CD8-positive, alpha-beta memory T cell (primary cell): ENCODE measurements around the gene NOP9. TPM values are rescaled to one million over a fixed set of nuclear protein-coding genes. Genes with fewer than 3 reads are reported as not detected.
A peak's percentile ranks its signal among the peaks of the same experiment; 100 is the strongest.

ENCODE experiments used
- CTCF ChIA-PET: fragments of 350-600 bp; sonication (Branson Sonifier 250); formaldehyde crosslinking; loops from one replicate; lab custom pipeline; 2021; ENCODE audit warnings: antibody characterized with exemption; lab: Charles Lee
- POLR2A ChIA-PET: fragments of 350-600 bp; sonication (Branson Sonifier 250); formaldehyde crosslinking; loops from one replicate; lab custom pipeline; 2021; ENCODE audit warnings: antibody characterized with exemption; lab: Charles Lee
- DNase-seq, 5 donors: peaks; one replicate each; pipeline versions ENCODE4 v3.0.0 to v3.0.0-alpha.2; 2020 to 2022; ENCODE audit warnings: mixed read lengths in 1 of 5
- H3K27ac ChIP-seq: one replicate; pipeline ENCODE4 v1.7.0; 2013; ENCODE audit warnings: low read depth, mild to moderate bottlenecking, low read length, moderate library complexity
- H3K27me3 ChIP-seq: 2 replicates; pipeline ENCODE4 v1.7.0; 2013; ENCODE audit warnings: low read length, mild to moderate bottlenecking; ENCODE audit not compliant: insufficient read depth, poor library complexity, severe bottlenecking
- H3K36me3 ChIP-seq: 2 replicates; pipeline ENCODE4 v1.7.0; 2013; ENCODE audit warnings: mild to moderate bottlenecking, low read length, moderate library complexity; ENCODE audit not compliant: insufficient read depth
- H3K4me1 ChIP-seq: 2 replicates; pipeline ENCODE4 v1.7.0; 2013; ENCODE audit warnings: mild to moderate bottlenecking, low read length, moderate library complexity; ENCODE audit not compliant: insufficient read depth
- H3K4me3 ChIP-seq: 2 replicates; pipeline ENCODE4 v1.7.0; 2013; ENCODE audit warnings: mild to moderate bottlenecking, low read length
- H3K9me3 ChIP-seq: 2 replicates; pipeline ENCODE4 v1.7.0; 2013; ENCODE audit warnings: mild to moderate bottlenecking, low read length
- H3K27ac Mint-ChIP-seq, 8 donors: one replicate each; pipeline ENCODE4 v1.8.0; 2020 to 2021; ENCODE audit warnings: mixed read lengths in 8 of 8, mild to moderate bottlenecking in 6 of 8, inconsistent platforms in 3 of 8, moderate library complexity in 3 of 8
- H3K27me3 Mint-ChIP-seq, 2 donors: one replicate each; pipeline ENCODE4 v1.8.0; 2020 to 2021; ENCODE audit warnings: mixed read lengths in 2 of 2, mild to moderate bottlenecking in 1 of 2, moderate library complexity in 1 of 2
- H3K36me3 Mint-ChIP-seq, 3 donors: one replicate each; pipeline ENCODE4 v1.8.0; 2020 to 2021; ENCODE audit warnings: mixed read lengths in 3 of 3, inconsistent platforms in 1 of 3, mild to moderate bottlenecking in 1 of 3
- H3K4me1 Mint-ChIP-seq, 3 donors: one replicate each; pipeline ENCODE4 v1.8.0; 2020 to 2021; ENCODE audit warnings: mixed read lengths in 3 of 3, inconsistent platforms in 1 of 3, mild to moderate bottlenecking in 1 of 3
- H3K4me3 Mint-ChIP-seq, 7 donors: one replicate each; pipeline ENCODE4 v1.8.0; 2020 to 2021; ENCODE audit warnings: mixed read lengths in 7 of 7, mild to moderate bottlenecking in 6 of 7, moderate library complexity in 4 of 7, inconsistent platforms in 2 of 7
- H3K9me3 Mint-ChIP-seq, 5 donors: one replicate each; pipeline ENCODE4 v1.8.0; 2020 to 2022; ENCODE audit warnings: mixed read lengths in 5 of 5, mild to moderate bottlenecking in 3 of 5, moderate library complexity in 2 of 5, inconsistent platforms in 1 of 5
- polyA plus RNA-seq: library from polyadenylated mRNA; unstranded; fragments of 300-500 nt; fragmentation: Illumina TruSeq; gene quantifications from one replicate; pipeline ENCODE4 v1.2.3, GENCODE V29; 2021
- total RNA-seq, 2 experiments: library from RNA; stranded (reverse); gene quantifications; one replicate each; pipeline ENCODE4 v1.2.3, GENCODE V29; 2021

Gene NOP9
- total and polyA plus RNA-seq, 3 experiments from 2014 or later: 2.1 to 47.1 (median 44.1) TPM

DNA sequence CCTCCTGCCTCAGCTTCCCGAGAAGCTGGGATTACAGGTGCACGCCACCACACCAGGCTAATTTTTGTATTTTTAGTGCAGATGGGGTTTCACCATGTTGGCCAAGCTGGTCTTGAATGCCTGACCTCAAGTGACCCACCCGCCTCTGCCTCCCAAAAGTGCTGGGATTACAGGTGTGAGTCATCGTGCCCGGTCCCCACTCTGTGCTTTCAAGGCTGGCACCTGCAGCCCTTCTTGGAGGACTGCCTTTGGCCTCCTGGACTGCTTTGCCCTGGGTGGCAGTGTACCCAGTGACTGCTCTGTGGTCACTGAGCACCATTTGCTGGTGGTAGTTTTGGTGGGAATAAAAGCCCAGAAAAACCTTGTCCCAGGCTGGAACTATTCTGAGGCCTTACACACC is 12.7 kb upstream of the NOP9 start:
- H3K9me3 ChIP-seq: no peaks in the 10 kb centered on the region
- no peaks in the 10 kb centered on the region for H3K9me3 Mint-ChIP-seq
- H3K27me3 ChIP-seq: no peaks in the 10 kb centered on the region
- H3K27ac Mint-ChIP-seq: peak overlapping the region in 1 of 8 donors; percentile 10
- no peaks in the 10 kb centered on the region for H3K4me1 ChIP-seq
- H3K27me3 Mint-ChIP-seq: peaks cover 0 to 2% of the 10 kb centered on the region in 2 donors
- POLR2A ChIA-PET: no interaction called here
- DNase-seq: no peak
- peaks cover 0 to 15% (median 1%) of the 10 kb centered on the region in 3 donors for H3K4me1 Mint-ChIP-seq
- H3K36me3 Mint-ChIP-seq: peaks cover 0 to 29% (median 14%) of the 10 kb centered on the region in 3 donors
- H3K4me3 ChIP-seq: no peak overlapping the region
- peaks cover 21% of the 10 kb centered on the region for H3K36me3 ChIP-seq
- CTCF ChIA-PET: interaction anchor here (1.7 kb wide), 1 partner anchor 15 kb away, joined by 5 read pairs; the partner anchor contains the start of gene RABGGTA
- no peak overlapping the region for H3K4me3 Mint-ChIP-seq
- H3K27ac ChIP-seq: no peak overlapping the region

DNA sequence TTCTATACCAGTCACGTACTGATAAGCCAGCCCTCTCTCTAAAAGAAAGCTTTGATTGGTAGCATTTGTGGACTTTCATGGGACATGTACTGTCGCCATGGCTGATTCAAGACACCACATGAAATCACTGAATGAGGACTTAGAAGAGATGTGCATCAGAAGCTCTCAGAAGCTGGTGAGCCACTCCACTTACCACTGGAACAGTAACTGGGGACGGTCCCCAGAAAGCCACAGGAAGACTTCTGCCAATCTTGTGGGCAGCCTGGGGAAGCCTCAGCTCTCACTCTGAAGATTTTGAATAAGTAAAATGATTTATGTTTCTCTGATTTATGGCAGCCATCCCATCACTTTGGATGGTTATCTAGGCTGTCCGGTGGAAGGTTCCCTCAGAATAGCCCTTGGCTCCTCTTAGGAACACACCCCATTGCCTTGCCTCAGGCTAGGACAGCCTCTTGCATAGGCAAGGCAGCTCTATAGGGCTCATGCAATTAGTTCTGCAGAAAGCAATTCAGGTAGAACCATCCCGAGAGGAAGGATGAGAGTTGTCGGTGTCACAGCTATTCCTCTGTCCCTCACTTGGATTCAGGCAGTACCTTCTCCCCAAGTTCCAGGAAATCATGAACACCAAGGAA is 9.9 kb upstream of the NOP9 start:
- CTCF ChIA-PET: interaction anchor here (1.1 to 4.5 kb wide), 4 partner anchors 10 to 45 kb away, joined by 3 to 33 read pairs (median 4); partner anchors contain the start of genes CIDEB, DHRS1, NOP9 and TINF2

GRCh38 chr14:24290746-24291145 is 8.9 kb upstream of the NOP9 start:
- Mint-ChIP-seq H3K36me3 (peaks cover 0 to 58% (median 18%) of the 10 kb centered on the region in 3 donors), H3K27ac (peak overlapping the region in 2 of 8 donors; percentile 14 to 66), H3K27me3 (peaks cover 0 to 2% of the 10 kb centered on the region in 2 donors), H3K4me3 (no peak overlapping the region), H3K4me1 (peaks cover 0 to 15% (median 1%) of the 10 kb centered on the region in 3 donors), H3K9me3 (no peaks in the 10 kb centered on the region)
- H3K27me3 ChIP-seq: no peaks in the 10 kb centered on the region
- ChIA-PET CTCF (interaction anchor here (1.8 to 4.5 kb wide), 2 partner anchors 9 to 46 kb away, joined by 6 to 33 read pairs; partner anchors contain the start of genes DHRS1, NOP9 and TINF2), POLR2A (no interaction called here)
- no peak overlapping the region for H3K27ac ChIP-seq
- H3K36me3 ChIP-seq: peaks cover 32% of the 10 kb centered on the region
- no peaks in the 10 kb centered on the region for H3K4me1 ChIP-seq
- DNase-seq: no peak
- H3K9me3 ChIP-seq: no peaks in the 10 kb centered on the region
- H3K4me3 ChIP-seq: no peak overlapping the region

More for the DNA sequence above, 9.9 kb upstream of the NOP9 start:
- Mint-ChIP-seq H3K27ac (peak overlapping the region in 3 of 8 donors; percentile 15 to 73 (median 50)), H3K36me3 (peaks cover 0 to 48% (median 14%) of the 10 kb centered on the region in 3 donors), H3K4me1 (peaks cover 0 to 15% (median 1%) of the 10 kb centered on the region in 3 donors), H3K9me3 (no peaks in the 10 kb centered on the region), H3K27me3 (peaks cover 0 to 2% of the 10 kb centered on the region in 2 donors), H3K4me3 (no peak overlapping the region)
- Histone ChIP-seq H3K9me3 (no peaks in the 10 kb centered on the region), H3K27me3 (no peaks in the 10 kb centered on the region), H3K27ac (no peak overlapping the region), H3K36me3 (peaks cover 29% of the 10 kb centered on the region), H3K4me3 (no peak overlapping the region), H3K4me1 (no peaks in the 10 kb centered on the region)
- no peak for DNase-seq
- POLR2A ChIA-PET: no interaction called here

DNA sequence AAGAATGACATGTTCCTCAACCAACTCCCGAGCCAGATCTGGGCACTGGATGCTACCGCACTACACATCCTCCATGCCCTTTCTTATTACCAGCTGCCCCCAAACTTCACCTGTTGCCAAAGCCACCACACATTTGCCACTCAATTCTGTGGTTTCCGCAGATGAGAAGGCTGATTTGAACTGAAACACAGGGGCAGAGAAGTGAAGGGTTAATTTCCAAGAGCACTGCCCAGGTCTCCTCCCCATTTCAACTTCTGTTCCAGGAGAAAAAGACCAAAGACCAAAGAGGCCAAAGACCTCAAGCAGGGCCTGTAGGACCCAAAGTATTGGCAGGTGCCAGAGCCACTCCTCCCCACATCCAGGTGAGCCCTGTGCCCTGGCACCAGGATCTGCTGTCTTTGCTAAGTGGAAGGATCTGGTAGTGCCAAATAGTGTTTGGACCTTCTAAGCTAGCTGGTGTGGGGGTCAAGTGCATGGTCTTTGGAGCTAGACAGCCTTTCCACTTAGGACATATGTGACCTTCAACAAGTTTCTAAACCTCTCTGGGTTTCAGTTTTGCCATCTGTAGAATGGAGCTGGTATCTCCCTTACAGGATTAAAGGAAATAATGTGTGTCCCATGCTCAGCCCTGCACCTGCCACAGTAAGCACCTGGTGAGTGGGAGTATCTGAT is 8.1 kb upstream of the NOP9 start:
- ChIA-PET POLR2A (no interaction called here), CTCF (interaction anchor here (1.2 to 4.5 kb wide), 4 partner anchors 8 to 47 kb away, joined by 3 to 33 read pairs (median 8); partner anchors contain the start of genes CIDEB, DHRS1, LTB4R2 and NOP9)
- Histone ChIP-seq H3K36me3 (peaks cover 39% of the 10 kb centered on the region), H3K27me3 (no peaks in the 10 kb centered on the region), H3K4me3 (no peak overlapping the region), H3K27ac (no peak overlapping the region), H3K9me3 (no peaks in the 10 kb centered on the region), H3K4me1 (peaks cover 2% of the 10 kb centered on the region)
- Mint-ChIP-seq H3K4me1 (peaks cover 2 to 22% (median 3%) of the 10 kb centered on the region in 3 donors), H3K4me3 (no peak overlapping the region), H3K36me3 (peaks cover 3 to 67% (median 16%) of the 10 kb centered on the region in 3 donors), H3K9me3 (no peaks in the 10 kb centered on the region), H3K27ac (peak overlapping the region in 1 of 8 donors; percentile 36), H3K27me3 (no peaks in the 10 kb centered on the region)
- DNase-seq: no peak

DNA sequence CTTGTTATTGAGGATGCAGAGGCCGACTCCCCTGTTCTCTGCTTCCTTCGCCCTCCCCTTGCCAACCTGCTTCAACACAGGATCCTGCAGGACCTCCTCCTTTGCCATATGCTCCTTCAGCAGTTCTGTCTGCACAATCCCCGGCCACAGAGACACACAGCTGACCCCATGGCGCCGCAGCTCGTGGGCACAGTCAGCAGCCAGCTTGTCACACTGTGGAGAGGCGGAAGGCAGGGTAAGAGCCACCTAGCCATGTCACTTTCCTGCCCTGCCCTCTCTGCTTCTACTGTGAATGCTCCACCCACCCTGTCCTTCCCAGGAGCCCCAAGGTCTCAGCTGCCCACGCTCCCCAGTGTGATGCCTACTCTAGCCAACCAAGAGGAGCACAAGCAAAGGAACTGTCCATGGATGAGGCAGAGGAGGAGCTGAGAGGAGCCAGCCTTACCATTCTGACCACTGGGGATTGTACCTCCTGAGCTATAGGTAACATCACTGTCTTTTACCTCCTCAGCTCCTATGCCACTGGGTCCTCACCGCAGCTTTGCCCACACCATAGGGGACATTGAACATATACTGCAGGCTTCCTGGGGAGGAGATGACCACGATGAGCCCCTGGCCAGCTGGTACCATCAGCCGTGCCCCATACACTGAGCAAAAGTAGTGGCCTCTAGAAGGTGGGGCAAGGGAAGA is 7.4 kb upstream of the NOP9 start:
- Histone ChIP-seq H3K27ac (no peak overlapping the region), H3K4me3 (no peak overlapping the region), H3K9me3 (no peaks in the 10 kb centered on the region), H3K27me3 (no peaks in the 10 kb centered on the region), H3K4me1 (peaks cover 8% of the 10 kb centered on the region), H3K36me3 (peaks cover 39% of the 10 kb centered on the region)
- Mint-ChIP-seq H3K27ac (peak overlapping the region in 1 of 8 donors; percentile 81), H3K27me3 (no peaks in the 10 kb centered on the region), H3K4me1 (peaks cover 8 to 28% (median 10%) of the 10 kb centered on the region in 3 donors), H3K36me3 (peaks cover 5 to 70% (median 18%) of the 10 kb centered on the region in 3 donors), H3K4me3 (no peak overlapping the region), H3K9me3 (no peaks in the 10 kb centered on the region)
- DNase-seq: no peak
- POLR2A ChIA-PET: no interaction called here
- CTCF ChIA-PET: interaction anchor here (1.0 to 4.5 kb wide), 5 partner anchors 15 to 48 kb away, joined by 3 to 33 read pairs (median 5); partner anchors contain the start of genes CIDEB, LTB4R2 and TINF2

GRCh38 chr14:24293525-24293924 is 6.1 kb upstream of the NOP9 start:
- DNase-seq: no peak
- ChIA-PET CTCF (interaction anchor here (1.0 to 4.5 kb wide), 4 partner anchors 14 to 49 kb away, joined by 3 to 33 read pairs (median 8); partner anchors contain the start of genes CIDEB and TINF2), POLR2A (interaction anchor here (0.5 kb wide), 1 partner anchor 11 kb away, joined by 4 read pairs; no protein-coding TSS in a partner anchor)
- H3K9me3 Mint-ChIP-seq: no peaks in the 10 kb centered on the region
- H3K27ac Mint-ChIP-seq: no peak overlapping the region
- Histone ChIP-seq H3K4me1 (peaks cover 20% of the 10 kb centered on the region), H3K27ac (no peak overlapping the region), H3K36me3 (peaks cover 39% of the 10 kb centered on the region), H3K9me3 (no peaks in the 10 kb centered on the region), H3K4me3 (no peak overlapping the region), H3K27me3 (no peaks in the 10 kb centered on the region)
- peaks cover 5 to 71% (median 18%) of the 10 kb centered on the region in 3 donors for H3K36me3 Mint-ChIP-seq
- H3K27me3 Mint-ChIP-seq: no peaks in the 10 kb centered on the region
- H3K4me3 Mint-ChIP-seq: no peak overlapping the region
- peaks cover 16 to 36% (median 17%) of the 10 kb centered on the region in 3 donors for H3K4me1 Mint-ChIP-seq

DNA sequence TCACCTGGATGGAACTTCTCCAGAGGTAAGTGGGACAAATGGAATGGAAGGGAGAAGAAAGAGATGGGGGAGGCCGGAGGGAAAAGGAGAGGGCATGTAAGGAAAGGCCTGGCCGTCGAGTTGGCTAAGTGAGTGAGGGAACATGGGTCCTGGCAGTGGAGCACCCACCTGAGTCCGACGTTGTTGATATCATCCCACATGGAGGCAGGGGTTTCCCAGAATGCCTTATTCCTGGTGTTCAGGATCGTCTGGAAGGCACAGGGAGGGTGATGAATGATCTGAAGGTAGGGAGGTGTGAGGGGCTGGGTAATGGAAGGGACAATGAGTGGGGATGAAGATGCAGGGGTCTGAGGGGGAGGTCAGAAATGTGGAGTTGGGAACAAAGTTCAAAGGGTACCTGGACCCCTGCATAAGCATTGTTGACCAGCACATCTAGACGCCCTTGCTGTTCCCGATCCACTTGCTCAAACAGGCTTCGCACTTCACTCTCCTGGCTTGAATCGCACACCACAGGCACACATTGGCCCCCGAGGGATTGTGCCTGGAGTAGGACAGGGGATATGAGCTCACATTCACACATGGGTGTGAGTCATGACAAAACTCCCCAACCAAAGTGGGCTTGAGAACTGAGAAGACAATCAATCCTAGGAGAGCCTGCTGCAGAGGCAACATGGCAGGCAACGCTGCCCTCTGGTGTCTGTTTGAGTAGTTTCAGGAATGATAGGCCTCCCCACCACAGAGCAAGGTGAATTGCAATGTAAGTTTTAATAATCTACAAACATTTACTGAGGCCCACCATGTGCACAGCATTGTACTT is 3.1 kb upstream of the NOP9 start:
- ChIA-PET CTCF (interaction anchor here (0.5 to 10.5 kb wide), 13 partner anchors 13 to 187 kb away, joined by 3 to 151 read pairs (median 6); partner anchors contain the start of genes ADCY4, CIDEB, LTB4R and LTB4R2), POLR2A (interaction anchor here (0.5 to 4.4 kb wide), 2 partner anchors 31 to 54 kb away, joined by 3 to 30 read pairs; partner anchors contain the start of gene TINF2)
- H3K36me3 Mint-ChIP-seq: peaks cover 5 to 63% (median 7%) of the 10 kb centered on the region in 3 donors
- Histone ChIP-seq H3K36me3 (peaks cover 25% of the 10 kb centered on the region), H3K4me1 (peaks cover 45% of the 10 kb centered on the region), H3K27ac (no peak overlapping the region), H3K27me3 (no peaks in the 10 kb centered on the region), H3K4me3 (no peak overlapping the region), H3K9me3 (no peaks in the 10 kb centered on the region)
- peaks cover 39 to 50% (median 46%) of the 10 kb centered on the region in 3 donors for H3K4me1 Mint-ChIP-seq
- no peaks in the 10 kb centered on the region for H3K9me3 Mint-ChIP-seq
- H3K4me3 Mint-ChIP-seq: peak overlapping the region in 3 of 7 donors; percentile 5 to 63 (median 61)
- peak overlapping the region; percentile 50 to 97 (median 84) for H3K27ac Mint-ChIP-seq
- no peaks in the 10 kb centered on the region for H3K27me3 Mint-ChIP-seq
- DNase-seq: peak; percentile 52 to 80 (median 68)
